ENCODE data around the gene SELENON. TPM values are rescaled to one million over a fixed set of nuclear protein-coding genes. Genes with fewer than 3 reads are reported as not detected.

Gene SELENON
- total RNA-seq, 4 donors from 2014 or later: 9.0 to 94.0 (median 18.0) TPM

DNA sequence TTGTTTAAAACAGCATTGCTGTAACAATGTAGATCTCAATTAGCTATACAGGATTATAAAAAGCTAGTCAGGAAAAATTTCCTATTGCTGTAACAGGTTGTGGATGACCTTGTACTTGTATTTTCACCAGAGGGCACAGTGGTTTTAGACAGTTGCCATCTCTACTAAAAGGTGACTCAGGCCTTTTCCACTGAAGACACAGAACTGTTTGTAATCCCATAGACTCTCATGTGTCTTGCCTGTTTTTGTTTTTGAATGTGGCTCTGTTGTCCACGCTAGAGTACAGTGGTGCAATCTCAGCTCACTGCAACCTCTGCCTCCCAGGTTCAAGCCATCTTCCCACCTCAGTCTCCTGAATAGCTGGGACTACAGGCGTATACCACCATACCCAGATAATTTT is 25.6 kb downstream of the SELENON start:
- H3K9me3 ChIP-seq: no peaks in the 10 kb centered on the region
- intact Hi-C loops (cut with DNase I; ENCODE audit: low total_unique reads): no loop called here
- no peak for DNase-seq
- no peak overlapping the region for H3K27ac ChIP-seq
- H3K4me3 ChIP-seq: no peak overlapping the region
- no peaks in the 10 kb centered on the region for H3K27me3 ChIP-seq
- TF ChIP-seq, protein P1, sequence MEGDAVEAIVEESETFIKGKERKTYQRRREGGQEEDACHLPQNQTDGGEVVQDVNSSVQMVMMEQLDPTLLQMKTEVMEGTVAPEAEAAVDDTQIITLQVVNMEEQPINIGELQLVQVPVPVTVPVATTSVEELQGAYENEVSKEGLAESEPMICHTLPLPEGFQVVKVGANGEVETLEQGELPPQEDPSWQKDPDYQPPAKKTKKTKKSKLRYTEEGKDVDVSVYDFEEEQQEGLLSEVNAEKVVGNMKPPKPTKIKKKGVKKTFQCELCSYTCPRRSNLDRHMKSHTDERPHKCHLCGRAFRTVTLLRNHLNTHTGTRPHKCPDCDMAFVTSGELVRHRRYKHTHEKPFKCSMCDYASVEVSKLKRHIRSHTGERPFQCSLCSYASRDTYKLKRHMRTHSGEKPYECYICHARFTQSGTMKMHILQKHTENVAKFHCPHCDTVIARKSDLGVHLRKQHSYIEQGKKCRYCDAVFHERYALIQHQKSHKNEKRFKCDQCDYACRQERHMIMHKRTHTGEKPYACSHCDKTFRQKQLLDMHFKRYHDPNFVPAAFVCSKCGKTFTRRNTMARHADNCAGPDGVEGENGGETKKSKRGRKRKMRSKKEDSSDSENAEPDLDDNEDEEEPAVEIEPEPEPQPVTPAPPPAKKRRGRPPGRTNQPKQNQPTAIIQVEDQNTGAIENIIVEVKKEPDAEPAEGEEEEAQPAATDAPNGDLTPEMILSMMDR (IDR thresholded peaks at IDR 0.05): no peak
- TF ChIP-seq POLR2A (IDR thresholded peaks at IDR 0.05): no peak
- no peaks in the 10 kb centered on the region for H3K36me3 ChIP-seq
- peaks cover 0 to 12% of the 10 kb centered on the region in 2 donors for H3K4me1 ChIP-seq

DNA sequence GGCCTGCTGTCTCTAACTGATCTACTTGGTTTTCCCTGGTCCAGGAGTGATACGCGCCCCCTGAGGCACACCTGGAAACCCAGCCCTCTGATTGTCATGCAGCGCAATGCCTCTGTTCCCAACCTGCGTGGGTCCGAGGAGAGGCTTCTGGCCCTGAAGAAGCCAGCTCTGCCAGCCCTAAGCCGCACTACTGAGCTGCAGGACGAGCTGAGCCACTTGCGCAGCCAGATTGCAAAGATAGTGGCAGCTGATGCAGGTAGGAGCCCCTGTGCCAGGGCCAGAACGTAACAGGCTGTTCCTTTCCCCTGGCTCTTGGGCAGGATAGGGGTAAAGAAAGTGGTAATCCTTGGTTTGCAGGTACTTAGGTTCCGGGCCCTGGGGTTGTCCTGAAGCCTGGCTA is 26.6 kb downstream of the SELENON start:
- Histone ChIP-seq H3K4me3 (no peak overlapping the region), H3K9me3 (no peaks in the 10 kb centered on the region), H3K27me3 (no peaks in the 10 kb centered on the region), H3K4me1 (peaks cover 0 to 3% of the 10 kb centered on the region in 2 donors), H3K36me3 (no peaks in the 10 kb centered on the region), H3K27ac (no peak overlapping the region)
- TF ChIP-seq, protein P1 (IDR thresholded peaks at IDR 0.05): no peak
- TF ChIP-seq POLR2A (IDR thresholded peaks at IDR 0.05): no peak
- intact Hi-C loops (cut with DNase I; ENCODE audit: low total_unique reads): no loop called here
- no peak for DNase-seq

DNA sequence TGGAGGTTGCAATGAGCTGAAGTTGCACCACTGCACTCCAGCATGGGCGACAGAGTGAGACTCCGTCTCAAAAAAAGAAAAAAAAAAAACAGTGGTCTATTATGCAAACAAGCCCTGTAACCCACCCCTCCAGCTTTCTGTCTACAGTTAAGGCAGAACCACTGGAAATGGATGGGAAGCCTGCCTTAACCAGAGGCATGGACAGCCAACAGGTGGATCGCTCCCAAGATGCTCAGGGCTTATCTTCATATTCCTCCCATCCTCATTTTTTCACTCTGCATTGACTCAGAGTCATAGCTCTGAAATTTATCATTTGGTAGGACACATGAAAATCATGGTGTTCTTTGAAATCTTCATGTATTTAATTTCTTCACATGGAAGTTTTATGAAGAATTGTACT is 28.5 kb downstream of the SELENON start:
- no peaks in the 10 kb centered on the region for H3K9me3 ChIP-seq
- DNase-seq: no peak
- no peaks in the 10 kb centered on the region for H3K4me1 ChIP-seq
- intact Hi-C loops (cut with DNase I; ENCODE audit: low total_unique reads): no loop called here
- TF ChIP-seq, protein P1 (IDR thresholded peaks at IDR 0.05): no peak
- TF ChIP-seq POLR2A (IDR thresholded peaks at IDR 0.05): no peak
- H3K27ac ChIP-seq: no peak overlapping the region
- H3K27me3 ChIP-seq: no peaks in the 10 kb centered on the region
- no peak overlapping the region for H3K4me3 ChIP-seq
- no peaks in the 10 kb centered on the region for H3K36me3 ChIP-seq

DNA sequence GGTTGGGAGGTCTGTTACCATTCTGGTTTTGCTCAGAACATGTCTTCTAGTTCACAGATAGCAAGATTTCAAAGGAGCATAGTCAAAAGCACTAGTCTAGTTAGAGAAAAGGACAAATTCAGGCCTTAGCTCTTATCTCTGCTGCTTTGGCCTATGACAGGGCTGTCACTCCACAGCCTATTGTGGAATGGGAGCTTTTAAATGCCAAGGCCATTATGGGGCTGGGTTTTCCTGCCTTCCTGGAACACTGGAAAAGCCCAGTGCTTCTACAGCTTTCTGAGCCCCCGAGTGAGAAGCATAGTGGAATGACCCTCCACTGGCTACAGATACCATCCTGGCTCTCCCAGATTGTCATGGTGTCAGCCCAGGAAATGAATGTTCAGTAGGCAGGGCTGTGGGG is 29.1 kb downstream of the SELENON start:
- Histone ChIP-seq H3K27ac (no peak overlapping the region), H3K4me1 (no peaks in the 10 kb centered on the region)
- intact Hi-C loops (cut with DNase I; ENCODE audit: low total_unique reads): no loop called here

DNA sequence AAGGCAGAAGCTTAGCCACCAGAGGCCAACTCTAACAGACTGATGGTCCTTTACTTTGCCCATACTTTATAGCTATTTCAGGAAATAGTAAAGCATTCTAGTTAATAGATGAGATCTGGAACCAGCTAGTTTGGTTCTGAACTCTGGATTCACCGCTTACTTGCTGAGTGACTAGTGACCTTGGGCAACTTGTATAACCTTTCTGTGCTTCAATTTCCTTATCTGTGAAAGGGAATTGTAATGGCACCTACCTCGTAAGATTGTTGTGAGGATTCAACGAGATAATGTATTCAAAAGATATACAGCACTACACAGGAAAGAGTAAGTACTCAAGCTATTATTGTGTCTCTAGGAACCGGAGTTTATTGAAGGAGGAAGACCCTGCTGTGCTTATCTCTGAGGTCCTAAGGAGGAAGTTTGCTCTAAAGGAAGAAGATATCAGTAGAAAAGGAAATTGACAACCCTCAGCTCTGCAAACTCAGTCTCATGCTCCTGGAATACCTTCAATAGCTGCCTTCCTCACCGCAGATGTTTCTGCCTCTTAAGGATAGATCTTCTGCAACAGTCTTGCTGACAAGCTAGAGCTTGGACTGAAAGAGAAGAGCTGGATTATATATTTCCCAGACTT is 31.7 kb downstream of the SELENON start:
- no peaks in the 10 kb centered on the region for H3K27me3 ChIP-seq
- H3K4me3 ChIP-seq: no peak overlapping the region
- intact Hi-C loops (cut with DNase I; ENCODE audit: low total_unique reads): no loop called here
- H3K4me1 ChIP-seq: no peaks in the 10 kb centered on the region
- no peaks in the 10 kb centered on the region for H3K9me3 ChIP-seq
- DNase-seq: no peak
- TF ChIP-seq POLR2A (IDR thresholded peaks at IDR 0.05): no peak
- TF ChIP-seq, protein P1 (IDR thresholded peaks at IDR 0.05): no peak
- no peaks in the 10 kb centered on the region for H3K36me3 ChIP-seq
- no peak overlapping the region for H3K27ac ChIP-seq

More for the DNA sequence above, 29.1 kb downstream of the SELENON start:
- Histone ChIP-seq H3K36me3 (no peaks in the 10 kb centered on the region), H3K27me3 (no peaks in the 10 kb centered on the region), H3K4me3 (no peak overlapping the region), H3K9me3 (no peaks in the 10 kb centered on the region)
- TF ChIP-seq, protein P1 (IDR thresholded peaks at IDR 0.05): no peak
- TF ChIP-seq POLR2A (IDR thresholded peaks at IDR 0.05): no peak
- no peak for DNase-seq
